GM19023 (cell line): Measurements from ENCODE around the gene SMLR1.
A peak's percentile ranks its signal among the peaks of the same experiment; 100 is the strongest.

ENCODE experiments used
- ATAC-seq: cut with Tn5 transposase; IDR thresholded peaks from one replicate; pipeline ENCODE4 v1.9.1; 2021; ENCODE audit warnings: mild to moderate bottlenecking, moderate library complexity; ENCODE audit not compliant: unreplicated experiment

SMLR1 gene

GRCh38 chr6:130824978-130825694 is 2.1 kb upstream of the SMLR1 start:
- no peak for ATAC-seq

- ATAC-seq = no peak
Observed at GRCh38 chr6:130825772-130826441, 1.3 kb upstream of the SMLR1 start.

- no peak for ATAC-seq
Observed at GRCh38 chr6:130826442-130827246, 562 bp upstream of the SMLR1 start.

GRCh38 chr6:130829333-130829910 is 2.2 kb downstream of the SMLR1 start:
- ATAC-seq = no peak

- no peak for ATAC-seq
Observed at GRCh38 chr6:130831607-130832006, 4.4 kb downstream of the SMLR1 start.

GRCh38 chr6:130833569-130833968 is 6.4 kb downstream of the SMLR1 start:
- ATAC-seq = no peak

- ATAC-seq = no peak
Observed at GRCh38 chr6:130834482-130835251, 7.5 kb downstream of the SMLR1 start.

- no peak for ATAC-seq
Observed at GRCh38 chr6:130836055-130836640, 8.9 kb downstream of the SMLR1 start.

- ATAC-seq = no peak
Observed at GRCh38 chr6:130837067-130837466, 9.9 kb downstream of the SMLR1 start.

GRCh38 chr6:130838250-130838860 is 11.1 kb downstream of the SMLR1 start:
- no peak for ATAC-seq

GRCh38 chr6:130838951-130839350 is 11.7 kb downstream of the SMLR1 start:
- no peak for ATAC-seq

- no peak for ATAC-seq
Observed at GRCh38 chr6:130839379-130839778, 12.2 kb downstream of the SMLR1 start.

- ATAC-seq = no peak
Observed at GRCh38 chr6:130840050-130840449, 12.8 kb downstream of the SMLR1 start.

- ATAC-seq = no peak
Observed at GRCh38 chr6:130841128-130841728, 14.0 kb downstream of the SMLR1 start.

- peak; percentile 73 for ATAC-seq
Observed at GRCh38 chr6:130843575-130844320, 16.5 kb downstream of the SMLR1 start.

- ATAC-seq = no peak
Observed at GRCh38 chr6:130846501-130846900, 19.3 kb downstream of the SMLR1 start.

- no peak for ATAC-seq
Observed at GRCh38 chr6:130847001-130847910, 20.1 kb downstream of the SMLR1 start.

GRCh38 chr6:130848945-130849344 is 21.7 kb downstream of the SMLR1 start:
- peak; percentile 71 for ATAC-seq
